HepG2 (cell line): Measurements from ENCODE around the gene ABHD11. TPM values are rescaled to one million over a fixed set of nuclear protein-coding genes. Genes with fewer than 3 reads are reported as not detected.

Experiments
- AGO2 ChIP-seq: fragments of 200-400 bp; formaldehyde crosslinking; optimal IDR thresholded peaks from 2 replicates; pipeline ENCODE3; 2017; ENCODE audit warnings: mild to moderate bottlenecking, low read depth, low read length, moderate library complexity
- GLMP ChIP-seq: sonication (generic); formaldehyde crosslinking; IDR thresholded peaks from 2 replicates; pipeline ENCODE4 v1.9.0; 2021; ENCODE audit warnings: missing genetic modification reagents, mild to moderate bottlenecking, borderline replicate concordance
- HNF1A ChIP-seq, 2 experiments: sonication (generic) in 1 of 2; formaldehyde crosslinking in 1 of 2; IDR thresholded peaks; 2 replicates each; pipeline versions ENCODE4 v1.4.0 to v1.6.1; 2016 to 2020; ENCODE audit warnings: borderline replicate concordance in 1 of 2, low read depth in 1 of 2, mild to moderate bottlenecking in 1 of 2, missing genetic modification reagents in 1 of 2
- KDM2A ChIP-seq: sonication (generic); formaldehyde crosslinking; IDR thresholded peaks from 2 replicates; pipeline ENCODE4 v1.4.0; 2020; ENCODE audit warnings: low read depth, missing genetic modification reagents, borderline replicate concordance
- PATZ1 ChIP-seq: sonication (generic); formaldehyde crosslinking; IDR thresholded peaks from 2 replicates; pipeline ENCODE4 v1.4.0; 2020; ENCODE audit warnings: missing genetic modification reagents
- RBM22 ChIP-seq: fragments of 200-400 bp; formaldehyde crosslinking; optimal IDR thresholded peaks from 2 replicates; pipeline ENCODE3; 2017; ENCODE audit warnings: mild to moderate bottlenecking, low read length, moderate library complexity
- ZFP91 ChIP-seq: sonication (generic); formaldehyde crosslinking; IDR thresholded peaks from 2 replicates; pipeline ENCODE4 v1.9.0; 2022; ENCODE audit warnings: missing genetic modification reagents, mild to moderate bottlenecking, borderline replicate concordance
- ZNF20 ChIP-seq: sonication (generic); formaldehyde crosslinking; IDR thresholded peaks from 2 replicates; pipeline ENCODE4 v1.4.0; 2020; ENCODE audit warnings: mild to moderate bottlenecking, moderate library complexity, missing genetic modification reagents
- ZNF512B ChIP-seq: sonication (generic); formaldehyde crosslinking; IDR thresholded peaks from 2 replicates; pipeline ENCODE4 v1.5.1; 2020; ENCODE audit warnings: missing genetic modification reagents, mild to moderate bottlenecking, borderline replicate concordance
- ZNF747 ChIP-seq: sonication (generic); formaldehyde crosslinking; IDR thresholded peaks from 2 replicates; pipeline ENCODE4 v1.8.1; 2023; ENCODE audit warnings: missing genetic modification reagents, mild to moderate bottlenecking, borderline replicate concordance
- ZNF776 ChIP-seq: sonication (generic); formaldehyde crosslinking; IDR thresholded peaks from 2 replicates; pipeline ENCODE4 v1.4.0; 2020; ENCODE audit warnings: mild to moderate bottlenecking, missing genetic modification reagents
- polyA plus RNA-seq, 8 experiments: library from polyadenylated mRNA; depleted of rRNA in 3 of 8; stranded (reverse) in 7 of 8; unstranded in 1 of 8; fragments of >200 nt; fragmentation: Illumina TruSeq in 4 of 8; extraction: Trizol in 4 of 8; gene quantifications; 2 replicates each; pipeline versions ENCODE4 v1.2.1 to v1.2.3, GENCODE V29; 2011 to 2016; ENCODE audit warnings: low read depth in 4 of 8, missing spikeins in 1 of 8, mixed read lengths in 1 of 8; ENCODE audit not compliant: insufficient read depth in 1 of 8
- total RNA-seq, 5 experiments: library from RNA; depleted of rRNA; stranded (reverse); fragments of >200 nt; fragmentation: Illumina TruSeq; extraction: Trizol; gene quantifications; 2 replicates each; pipeline ENCODE4 v1.2.3, GENCODE V29; 2016; ENCODE audit warnings: low read depth in 1 of 5

ABHD11 gene
- total and polyA plus RNA-seq, 2 of the 13 experiments (the other 11 are each of a cell fraction or from before 2014, with no cell fraction given) = 7.0 to 8.1 TPM

- TF ChIP-seq PATZ1 (peak; percentile 40; the same call in 1 of the 2 replicates), GLMP (CRISPR knock-in tag) (no peak), KDM2A (CRISPR knock-in tag) (peak; percentile 35; the same call in 1 of the 2 replicates), ZNF512B (CRISPR knock-in tag) (no peak), HNF1A (IDR thresholded peaks at IDR 0.05; ENCODE audit: low read depth) (no peak), HNF1A (CRISPR knock-in tag; IDR thresholded peaks at IDR 0.05; ENCODE audit: borderline replicate concordance) (no peak), RBM22 (peak; percentile 67), ZFP91 (CRISPR knock-in tag) (0 out of 2 replicates have a peak, but pooled peaks have one; percentile 40), ZNF776 (CRISPR knock-in tag) (no peak), ZNF747 (CRISPR knock-in tag) (no peak), AGO2 (peak; percentile 92), ZNF20 (CRISPR knock-in tag) (no peak)
Measured at GRCh38 chr7:73699370-73700068, 39.1 kb downstream of the ABHD11 start (continued).
